Liver (tissue), 9 donors: ENCODE data around the gene NKAIN2. TPM values are rescaled to one million over a fixed set of nuclear protein-coding genes. Genes with fewer than 3 reads are reported as not detected.

Experiments
- DNase-seq: peaks from one replicate; pipeline ENCODE4 v3.0.0-alpha.2; 2017; ENCODE audit warnings: low spot score
- H3K27ac ChIP-seq, 2 donors: one replicate each; pipeline ENCODE4 v1.7.0; 2013; ENCODE audit warnings: inconsistent platforms in 2 of 2, low read length in 2 of 2, control low read depth in 1 of 2, low read depth in 1 of 2, mild to moderate bottlenecking in 1 of 2
- H3K27me3 ChIP-seq, 4 donors: one replicate each; pipeline versions ENCODE4 v1.6.1 to v1.7.0; 2013; ENCODE audit warnings: low read length in 3 of 4, inconsistent platforms in 1 of 4, mild to moderate bottlenecking in 1 of 4, moderate library complexity in 1 of 4; ENCODE audit not compliant: control insufficient read depth in 4 of 4, insufficient read depth in 4 of 4
- H3K36me3 ChIP-seq, 4 donors: one replicate each; pipeline versions ENCODE4 v1.6.1 to v1.7.0; 2013; ENCODE audit warnings: low read length in 3 of 4, mild to moderate bottlenecking in 3 of 4, low read depth in 1 of 4, moderate library complexity in 1 of 4; ENCODE audit not compliant: control insufficient read depth in 4 of 4, insufficient read depth in 3 of 4
- H3K4me1 ChIP-seq, 4 donors: one replicate each; pipeline versions ENCODE4 v1.6.1 to v1.7.0; 2013; ENCODE audit warnings: low read length in 3 of 4, mild to moderate bottlenecking in 3 of 4, moderate library complexity in 1 of 4; ENCODE audit not compliant: control insufficient read depth in 4 of 4, insufficient read depth in 4 of 4
- H3K4me3 ChIP-seq, 3 donors: one replicate each; pipeline versions ENCODE4 v1.6.1 to v1.7.0; 2013; ENCODE audit warnings: low read length in 3 of 3, control low read depth in 1 of 3, low read depth in 1 of 3, mild to moderate bottlenecking in 1 of 3
- H3K9ac ChIP-seq, 2 donors: one replicate each; pipeline ENCODE4 v1.7.0; 2013; ENCODE audit warnings: low read length in 2 of 2, mild to moderate bottlenecking in 2 of 2, moderate library complexity in 2 of 2, control low read depth in 1 of 2, low read depth in 1 of 2
- H3K9me3 ChIP-seq, 4 donors: one replicate each; pipeline versions ENCODE4 v1.6.1 to v1.7.0; 2013; ENCODE audit warnings: low read length in 3 of 4; ENCODE audit not compliant: control insufficient read depth in 4 of 4
- EGR1 ChIP-seq, 2 donors: IDR thresholded peaks; 2 replicates each; pipeline ENCODE4 v1.6.1; 2016 to 2018; ENCODE audit warnings: antibody characterized with exemption in 2 of 2, low read depth in 2 of 2
- FOXA1 ChIP-seq: IDR thresholded peaks from 2 replicates; pipeline ENCODE4 v1.6.1; 2016; ENCODE audit warnings: antibody characterized with exemption
- FOXA2 ChIP-seq: IDR thresholded peaks from 2 replicates; pipeline ENCODE4 v1.6.1; 2016; ENCODE audit warnings: antibody characterized with exemption
- GABPA ChIP-seq, 2 donors: IDR thresholded peaks in 1 of 2; conservative IDR thresholded peaks in 1 of 2; 2 replicates each; pipeline ENCODE4 v1.6.1; 2016; ENCODE audit warnings: antibody characterized with exemption in 2 of 2, mild to moderate bottlenecking in 1 of 2, moderate library complexity in 1 of 2
- HNF4A ChIP-seq, 2 donors: conservative IDR thresholded peaks; 2 replicates each; pipeline ENCODE4 v1.6.1; 2016; ENCODE audit warnings: antibody characterized with exemption in 2 of 2, mild to moderate bottlenecking in 2 of 2
- HNF4G ChIP-seq: IDR thresholded peaks from 2 replicates; pipeline ENCODE4 v1.6.1; 2016; ENCODE audit warnings: antibody characterized with exemption
- JUND ChIP-seq, 2 donors: IDR thresholded peaks; 2 replicates each; pipeline ENCODE4 v1.6.1; 2016; ENCODE audit warnings: antibody characterized with exemption in 2 of 2
- NR2F2 ChIP-seq: IDR thresholded peaks from 2 replicates; pipeline ENCODE4 v1.6.1; 2016; ENCODE audit warnings: antibody characterized with exemption
- RAD21 ChIP-seq, 2 donors: IDR thresholded peaks; 2 replicates each; pipeline ENCODE4 v1.6.1; 2016; ENCODE audit warnings: antibody characterized with exemption in 2 of 2, mild to moderate bottlenecking in 2 of 2
- RXRA ChIP-seq, 2 donors: IDR thresholded peaks; 2 replicates each; pipeline ENCODE4 v1.6.1; 2017 to 2018; ENCODE audit warnings: antibody characterized with exemption in 2 of 2, mild to moderate bottlenecking in 1 of 2
- SP1 ChIP-seq: IDR thresholded peaks from 2 replicates; pipeline ENCODE4 v1.6.1; 2018; ENCODE audit warnings: antibody characterized with exemption, mild to moderate bottlenecking
- TAF1 ChIP-seq: conservative IDR thresholded peaks from 2 replicates; pipeline ENCODE4 v1.6.1; 2016; ENCODE audit warnings: antibody characterized with exemption, mild to moderate bottlenecking
- YY1 ChIP-seq: IDR thresholded peaks from 2 replicates; pipeline ENCODE4 v1.6.1; 2016; ENCODE audit warnings: antibody characterized with exemption, mild to moderate bottlenecking
- ZBTB33 ChIP-seq: IDR thresholded peaks from 2 replicates; pipeline ENCODE4 v1.6.1; 2016; ENCODE audit warnings: antibody characterized with exemption
- WGBS: extraction: QIAGEN DNeasy Blood & Tissue Kit; methylation state at CpG from one replicate; pipeline ENCODE4 v1.1.7; 2013; 5-methylcytosine and 5-hydroxymethylcytosine counted together
- polyA plus RNA-seq, 2 donors: library from polyadenylated mRNA; stranded (reverse) in 1 of 2; unstranded in 1 of 2; fragments of 200-250 nt in 1 of 2; fragments of >200 nt in 1 of 2; fragmentation: Nextera tagmentation in 1 of 2; extraction: Ambion mirVana in 1 of 2; gene quantifications; one replicate each; pipeline versions ENCODE4 v1.2.1 to v1.2.3, GENCODE V29; 2013 to 2015
- total RNA-seq, 2 donors: library from RNA; depleted of rRNA; stranded (reverse); fragments of >200 nt; gene quantifications; one replicate each; pipeline ENCODE4 v1.2.3, GENCODE V29; 2014
- TF ChIP-seq, protein P1 (sequence below): IDR thresholded peaks from 2 replicates; pipeline ENCODE4 v1.6.1; 2016; ENCODE audit warnings: antibody characterized with exemption, mild to moderate bottlenecking
- TF ChIP-seq, protein P2 (sequence below): IDR thresholded peaks from 2 replicates; pipeline ENCODE4 v1.6.1; 2016; ENCODE audit warnings: antibody characterized with exemption
- TF ChIP-seq, protein P3 (sequence below): IDR thresholded peaks from 2 replicates; pipeline ENCODE4 v1.6.1; 2016; ENCODE audit warnings: antibody characterized with exemption
- TF ChIP-seq, protein P4 (sequence below): fragments of 150-350 bp; IDR thresholded peaks from 2 replicates; pipeline ENCODE4 v1.5.1; 2017; ENCODE audit warnings: improper control_type of control experiment, low read depth, low read length; ENCODE audit not compliant: missing input control
- donor health status: healthy.
- donor health status: healthy.
- donor health status: healthy.
- donor health status: healthy.
- donor health status: healthy.

NKAIN2 gene
- total and polyA plus RNA-seq, 4 donors, result 0.05 to 0.14 TPM; not detected in 2

DNA sequence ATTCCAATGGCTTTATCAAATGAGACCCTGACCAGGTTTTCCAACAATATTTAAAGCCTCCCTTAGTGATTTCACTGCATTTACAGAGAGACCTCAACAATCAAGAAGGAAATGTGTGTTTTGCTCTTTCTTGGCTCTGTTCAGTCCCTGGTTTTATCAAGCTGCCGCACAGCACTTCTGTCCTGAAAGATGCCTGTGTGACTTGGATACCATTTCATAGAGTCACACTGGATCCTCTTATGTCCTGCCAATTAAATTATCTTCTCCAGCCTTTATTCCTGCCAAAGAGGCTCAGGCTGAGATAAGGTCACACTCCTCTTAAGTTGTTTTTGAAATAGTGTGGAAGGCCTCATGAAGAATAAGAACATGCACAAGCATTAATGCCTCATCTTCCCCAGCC lies 961.6 kb downstream of the NKAIN2 start:
- Histone ChIP-seq H3K4me3 (no peak overlapping the region), H3K9ac (no peak overlapping the region), H3K27ac (no peak overlapping the region), H3K4me1 (no peaks in the 10 kb centered on the region), H3K36me3 (no peaks in the 10 kb centered on the region), H3K9me3 (no peaks in the 10 kb centered on the region), H3K27me3 (no peaks in the 10 kb centered on the region)
- DNase-seq, result no peak
- TF ChIP-seq HNF4A (conservative IDR thresholded peaks at IDR 0.05) (no peak), ZBTB33 (no peak), FOXA2 (no peak), GABPA (IDR thresholded peaks at IDR 0.05 in 1 of 2, conservative IDR thresholded peaks at IDR 0.05 in 1 of 2) (no peak), RXRA (IDR thresholded peaks at IDR 0.05) (no peak), TAF1 (no peak), HNF4G (no peak), SP1 (no peak), NR2F2 (no peak), JUND (IDR thresholded peaks at IDR 0.05) (no peak), RAD21 (IDR thresholded peaks at IDR 0.05) (no peak)
- TF ChIP-seq, protein P1, sequence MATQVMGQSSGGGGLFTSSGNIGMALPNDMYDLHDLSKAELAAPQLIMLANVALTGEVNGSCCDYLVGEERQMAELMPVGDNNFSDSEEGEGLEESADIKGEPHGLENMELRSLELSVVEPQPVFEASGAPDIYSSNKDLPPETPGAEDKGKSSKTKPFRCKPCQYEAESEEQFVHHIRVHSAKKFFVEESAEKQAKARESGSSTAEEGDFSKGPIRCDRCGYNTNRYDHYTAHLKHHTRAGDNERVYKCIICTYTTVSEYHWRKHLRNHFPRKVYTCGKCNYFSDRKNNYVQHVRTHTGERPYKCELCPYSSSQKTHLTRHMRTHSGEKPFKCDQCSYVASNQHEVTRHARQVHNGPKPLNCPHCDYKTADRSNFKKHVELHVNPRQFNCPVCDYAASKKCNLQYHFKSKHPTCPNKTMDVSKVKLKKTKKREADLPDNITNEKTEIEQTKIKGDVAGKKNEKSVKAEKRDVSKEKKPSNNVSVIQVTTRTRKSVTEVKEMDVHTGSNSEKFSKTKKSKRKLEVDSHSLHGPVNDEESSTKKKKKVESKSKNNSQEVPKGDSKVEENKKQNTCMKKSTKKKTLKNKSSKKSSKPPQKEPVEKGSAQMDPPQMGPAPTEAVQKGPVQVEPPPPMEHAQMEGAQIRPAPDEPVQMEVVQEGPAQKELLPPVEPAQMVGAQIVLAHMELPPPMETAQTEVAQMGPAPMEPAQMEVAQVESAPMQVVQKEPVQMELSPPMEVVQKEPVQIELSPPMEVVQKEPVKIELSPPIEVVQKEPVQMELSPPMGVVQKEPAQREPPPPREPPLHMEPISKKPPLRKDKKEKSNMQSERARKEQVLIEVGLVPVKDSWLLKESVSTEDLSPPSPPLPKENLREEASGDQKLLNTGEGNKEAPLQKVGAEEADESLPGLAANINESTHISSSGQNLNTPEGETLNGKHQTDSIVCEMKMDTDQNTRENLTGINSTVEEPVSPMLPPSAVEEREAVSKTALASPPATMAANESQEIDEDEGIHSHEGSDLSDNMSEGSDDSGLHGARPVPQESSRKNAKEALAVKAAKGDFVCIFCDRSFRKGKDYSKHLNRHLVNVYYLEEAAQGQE, result no peak
- TF ChIP-seq, protein P2, sequence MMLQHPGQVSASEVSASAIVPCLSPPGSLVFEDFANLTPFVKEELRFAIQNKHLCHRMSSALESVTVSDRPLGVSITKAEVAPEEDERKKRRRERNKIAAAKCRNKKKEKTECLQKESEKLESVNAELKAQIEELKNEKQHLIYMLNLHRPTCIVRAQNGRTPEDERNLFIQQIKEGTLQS, result no peak
- TF ChIP-seq, protein P3, sequence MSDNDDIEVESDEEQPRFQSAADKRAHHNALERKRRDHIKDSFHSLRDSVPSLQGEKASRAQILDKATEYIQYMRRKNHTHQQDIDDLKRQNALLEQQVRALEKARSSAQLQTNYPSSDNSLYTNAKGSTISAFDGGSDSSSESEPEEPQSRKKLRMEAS, result no peak
- WGBS, result 81% methylated on average over 1 of the region's 1 CpG

DNA sequence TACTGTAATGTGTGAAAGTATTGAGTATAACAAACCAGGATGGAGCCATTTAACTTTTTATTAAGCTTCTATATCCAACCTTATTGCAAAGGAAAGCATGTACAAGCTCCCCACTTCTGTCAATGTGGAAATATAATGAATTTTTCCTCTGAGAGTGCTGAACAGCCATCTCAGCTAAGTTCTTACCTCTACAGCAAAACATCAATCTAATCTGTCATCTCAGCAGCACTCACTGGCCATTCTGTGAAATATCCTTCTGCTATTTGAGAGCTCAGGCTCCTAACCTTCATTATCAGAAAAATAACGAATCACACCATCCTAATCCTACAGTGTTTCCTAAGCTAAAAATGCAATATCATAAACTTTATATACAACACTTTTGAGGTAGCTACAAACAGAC lies 964.6 kb downstream of the NKAIN2 start:
- DNase-seq, result no peak
- H3K27ac ChIP-seq, result no peak overlapping the region
- no peaks in the 10 kb centered on the region for H3K27me3 ChIP-seq
- H3K9ac ChIP-seq, result no peak overlapping the region
- H3K4me1 ChIP-seq, result no peaks in the 10 kb centered on the region
- WGBS, result 70% methylated on average over 1 of the region's 1 CpG
- no peaks in the 10 kb centered on the region for H3K9me3 ChIP-seq
- no peaks in the 10 kb centered on the region for H3K36me3 ChIP-seq
- no peak overlapping the region for H3K4me3 ChIP-seq
- TF ChIP-seq RAD21 (IDR thresholded peaks at IDR 0.05) (no peak), EGR1 (IDR thresholded peaks at IDR 0.05; ENCODE audit: low read depth in 2 of 2) (no peak), SP1 (no peak), YY1 (no peak), FOXA2 (no peak), HNF4A (conservative IDR thresholded peaks at IDR 0.05) (no peak), NR2F2 (no peak), RXRA (IDR thresholded peaks at IDR 0.05) (no peak), HNF4G (no peak), FOXA1 (no peak), ZBTB33 (no peak)
- TF ChIP-seq, protein P1, result no peak
- TF ChIP-seq, protein P4, sequence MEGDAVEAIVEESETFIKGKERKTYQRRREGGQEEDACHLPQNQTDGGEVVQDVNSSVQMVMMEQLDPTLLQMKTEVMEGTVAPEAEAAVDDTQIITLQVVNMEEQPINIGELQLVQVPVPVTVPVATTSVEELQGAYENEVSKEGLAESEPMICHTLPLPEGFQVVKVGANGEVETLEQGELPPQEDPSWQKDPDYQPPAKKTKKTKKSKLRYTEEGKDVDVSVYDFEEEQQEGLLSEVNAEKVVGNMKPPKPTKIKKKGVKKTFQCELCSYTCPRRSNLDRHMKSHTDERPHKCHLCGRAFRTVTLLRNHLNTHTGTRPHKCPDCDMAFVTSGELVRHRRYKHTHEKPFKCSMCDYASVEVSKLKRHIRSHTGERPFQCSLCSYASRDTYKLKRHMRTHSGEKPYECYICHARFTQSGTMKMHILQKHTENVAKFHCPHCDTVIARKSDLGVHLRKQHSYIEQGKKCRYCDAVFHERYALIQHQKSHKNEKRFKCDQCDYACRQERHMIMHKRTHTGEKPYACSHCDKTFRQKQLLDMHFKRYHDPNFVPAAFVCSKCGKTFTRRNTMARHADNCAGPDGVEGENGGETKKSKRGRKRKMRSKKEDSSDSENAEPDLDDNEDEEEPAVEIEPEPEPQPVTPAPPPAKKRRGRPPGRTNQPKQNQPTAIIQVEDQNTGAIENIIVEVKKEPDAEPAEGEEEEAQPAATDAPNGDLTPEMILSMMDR, result no peak
- TF ChIP-seq, protein P2, result no peak
